NCI-H1417 (cell line): ENCODE measurements around the gene OVAAL.

Source experiments
- DNase-seq, 3 experiments: peaks; one replicate each; lab custom pipeline; 2025; lab: John Stamatoyannopoulos, UW

The OVAAL gene

GRCh38 chr1:180571060-180571831, 12.5 kb downstream of the OVAAL start:
- DNase-seq: no peak

GRCh38 chr1:180571832-180572636, 13.3 kb downstream of the OVAAL start:
- no peak for DNase-seq

- DNase-seq: no peak
Measured at GRCh38 chr1:180572760-180573159, 14.0 kb downstream of the OVAAL start.

GRCh38 chr1:180574031-180574713, 15.4 kb downstream of the OVAAL start:
- DNase-seq: no peak

- DNase-seq: no peak
Measured at GRCh38 chr1:180577361-180577760, 18.6 kb downstream of the OVAAL start.

GRCh38 chr1:180579961-180580611, 21.3 kb downstream of the OVAAL start:
- DNase-seq: peak; percentile 27 to 78 (median 43)

GRCh38 chr1:180581635-180582039, 22.9 kb downstream of the OVAAL start:
- DNase-seq: no peak

GRCh38 chr1:180584869-180585268, 26.1 kb downstream of the OVAAL start:
- DNase-seq: no peak

- DNase-seq: peak in 1 of 3 experiments; percentile 70
Measured at GRCh38 chr1:180585994-180586359, 27.2 kb downstream of the OVAAL start.

GRCh38 chr1:180586671-180587155, 27.9 kb downstream of the OVAAL start:
- DNase-seq: peak; percentile 71 to 100 (median 94)

- DNase-seq: no peak
Measured at GRCh38 chr1:180588121-180588520, 29.4 kb downstream of the OVAAL start.

- DNase-seq: no peak
Measured at GRCh38 chr1:180590889-180591288, 32.1 kb downstream of the OVAAL start.

GRCh38 chr1:180593382-180593781, 34.6 kb downstream of the OVAAL start:
- no peak for DNase-seq

GRCh38 chr1:180594723-180595122, 36.0 kb downstream of the OVAAL start:
- DNase-seq: peak; percentile 65 to 92 (median 68)

GRCh38 chr1:180595966-180596365, 37.2 kb downstream of the OVAAL start:
- DNase-seq: no peak

- no peak for DNase-seq
Measured at GRCh38 chr1:180597520-180597919, 38.8 kb downstream of the OVAAL start.

GRCh38 chr1:180598333-180598974, 39.7 kb downstream of the OVAAL start:
- DNase-seq: peak in 1 of 3 experiments; percentile 24

- DNase-seq: no peak
Measured at GRCh38 chr1:180600343-180600742, 41.6 kb downstream of the OVAAL start.

- DNase-seq: no peak
Measured at GRCh38 chr1:180601512-180601911, 42.7 kb downstream of the OVAAL start.

- DNase-seq: no peak
Measured at GRCh38 chr1:180603223-180603849, 44.6 kb downstream of the OVAAL start.

- no peak for DNase-seq
Measured at GRCh38 chr1:180603850-180604226, 45.1 kb downstream of the OVAAL start.
